ENCODE data around the gene ZNF264.
"Not testable (repeated sequence)": the region's sequence is repeated elsewhere in the genome, so short reads cannot be mapped to it uniquely, and the experiment has no call there.

The ZNF264 gene

DNA sequence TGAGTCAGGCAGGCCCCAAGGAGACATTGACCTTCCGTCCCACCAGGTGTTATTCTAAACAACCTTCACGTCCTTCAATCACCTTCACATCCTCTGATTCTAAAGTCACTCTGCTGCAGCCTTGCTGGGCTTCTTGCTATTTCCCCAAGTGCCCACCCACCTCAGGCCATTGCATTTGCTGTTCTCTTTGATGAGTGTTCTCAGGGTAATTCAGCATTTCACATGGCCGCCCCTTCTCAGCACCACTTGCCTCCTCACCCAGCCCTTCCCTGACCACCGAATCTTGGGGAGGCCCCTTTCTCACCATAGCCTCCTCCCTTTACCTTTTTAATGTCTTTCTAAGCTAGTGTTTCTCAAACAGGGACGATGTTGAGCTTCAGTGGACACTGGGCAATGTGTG lies 53.8 kb downstream of the ZNF264 start:
- DNase-seq (ENCODE audit: low read depth in 3 of 3, low spot score in 1 of 3) = no peak

GRCh38 chr19:57245959-57246358 lies 54.7 kb downstream of the ZNF264 start:
- DNase-seq (ENCODE audit: low read depth in 3 of 3, low spot score in 1 of 3) = no peak

DNA sequence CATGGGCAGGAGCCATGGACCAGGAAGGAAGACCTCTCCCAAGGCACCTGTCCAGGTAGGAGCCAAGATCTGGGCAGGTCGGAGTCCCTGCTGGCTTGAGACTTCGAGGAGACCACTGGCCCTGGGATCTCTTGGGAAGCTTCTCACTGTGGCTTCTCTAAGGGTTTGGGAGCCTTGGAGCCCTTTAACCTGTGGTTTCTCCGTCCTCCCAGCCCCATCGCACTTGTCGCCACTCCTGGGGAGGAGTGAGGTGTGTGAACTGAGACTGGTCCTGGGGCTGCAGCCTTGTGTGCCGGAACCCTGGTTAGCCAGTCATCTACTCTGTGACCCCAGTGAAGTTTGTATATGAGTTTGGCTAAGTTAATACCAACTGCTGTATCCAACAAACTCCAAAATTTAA lies 57.3 kb downstream of the ZNF264 start:
- DNase-seq (ENCODE audit: low read depth in 3 of 3, low spot score in 1 of 3) = no peak

GRCh38 chr19:57249329-57249728 lies 58.0 kb downstream of the ZNF264 start:
- DNase-seq (ENCODE audit: low read depth in 3 of 3, low spot score in 1 of 3) = no peak

DNA sequence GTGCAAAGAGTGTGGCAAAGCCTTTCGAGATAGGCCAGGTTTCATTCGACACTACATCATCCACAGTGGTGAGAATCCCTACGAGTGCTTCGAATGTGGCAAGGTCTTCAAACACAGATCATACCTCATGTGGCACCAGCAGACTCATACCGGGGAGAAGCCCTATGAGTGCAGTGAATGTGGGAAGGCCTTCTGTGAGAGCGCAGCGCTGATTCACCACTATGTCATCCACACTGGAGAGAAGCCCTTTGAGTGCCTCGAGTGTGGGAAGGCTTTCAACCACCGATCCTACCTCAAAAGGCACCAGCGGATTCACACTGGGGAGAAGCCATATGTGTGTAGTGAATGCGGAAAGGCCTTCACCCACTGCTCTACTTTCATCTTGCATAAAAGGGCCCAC lies 62.5 kb downstream of the ZNF264 start:
- DNase-seq (ENCODE audit: low read depth in 3 of 3, low spot score in 1 of 3) = not testable (repeated sequence)

DNA sequence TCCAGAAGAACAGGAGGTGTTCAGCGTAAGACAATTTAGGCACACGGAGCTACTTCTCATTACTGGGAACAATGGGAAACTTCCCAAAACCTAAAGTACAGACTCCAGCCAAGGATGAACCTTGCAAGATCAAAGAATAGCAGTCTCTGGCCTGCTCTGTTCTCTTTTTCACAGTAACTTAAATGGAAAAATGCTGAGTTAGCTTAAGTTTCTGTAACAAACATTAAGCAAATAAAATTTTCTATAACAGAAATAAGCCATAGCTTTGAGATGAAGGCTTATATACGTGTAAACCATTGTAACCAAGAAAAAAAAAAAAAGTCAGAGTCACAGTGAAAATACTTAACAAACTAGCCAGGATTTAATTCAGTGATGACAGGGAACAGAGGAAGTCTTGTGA lies 70.7 kb downstream of the ZNF264 start:
- DNase-seq (ENCODE audit: low read depth in 3 of 3, low spot score in 1 of 3) = no peak

DNA sequence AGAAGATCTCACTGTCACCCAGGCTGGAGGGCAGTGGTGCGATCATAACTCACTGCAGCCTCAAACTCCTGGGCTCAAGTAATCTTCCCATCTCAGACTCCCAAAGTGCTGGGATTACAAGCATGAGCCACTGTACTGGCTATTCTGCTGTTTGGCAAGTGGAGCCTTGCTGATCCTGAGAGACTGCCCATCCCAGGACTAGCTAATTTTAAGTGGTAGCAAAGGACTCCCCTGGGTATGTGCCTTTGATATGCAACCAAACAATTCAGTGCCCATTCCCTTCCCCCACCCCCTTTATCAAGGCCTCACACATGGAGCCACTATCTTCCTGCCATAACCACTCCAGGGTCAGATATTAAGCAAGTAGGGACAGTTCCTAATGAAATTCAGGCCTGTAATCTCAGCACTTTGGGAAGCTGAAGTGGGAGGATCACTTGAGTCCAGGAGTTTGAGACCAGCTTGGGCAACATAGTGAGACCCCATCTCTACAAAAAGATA lies 72.0 kb downstream of the ZNF264 start:
- no peak for DNase-seq (ENCODE audit: low read depth in 3 of 3, low spot score in 1 of 3)

GRCh38 chr19:57267291-57267690 lies 76.0 kb downstream of the ZNF264 start:
- no peak for DNase-seq (ENCODE audit: low read depth in 3 of 3, low spot score in 1 of 3)

DNA sequence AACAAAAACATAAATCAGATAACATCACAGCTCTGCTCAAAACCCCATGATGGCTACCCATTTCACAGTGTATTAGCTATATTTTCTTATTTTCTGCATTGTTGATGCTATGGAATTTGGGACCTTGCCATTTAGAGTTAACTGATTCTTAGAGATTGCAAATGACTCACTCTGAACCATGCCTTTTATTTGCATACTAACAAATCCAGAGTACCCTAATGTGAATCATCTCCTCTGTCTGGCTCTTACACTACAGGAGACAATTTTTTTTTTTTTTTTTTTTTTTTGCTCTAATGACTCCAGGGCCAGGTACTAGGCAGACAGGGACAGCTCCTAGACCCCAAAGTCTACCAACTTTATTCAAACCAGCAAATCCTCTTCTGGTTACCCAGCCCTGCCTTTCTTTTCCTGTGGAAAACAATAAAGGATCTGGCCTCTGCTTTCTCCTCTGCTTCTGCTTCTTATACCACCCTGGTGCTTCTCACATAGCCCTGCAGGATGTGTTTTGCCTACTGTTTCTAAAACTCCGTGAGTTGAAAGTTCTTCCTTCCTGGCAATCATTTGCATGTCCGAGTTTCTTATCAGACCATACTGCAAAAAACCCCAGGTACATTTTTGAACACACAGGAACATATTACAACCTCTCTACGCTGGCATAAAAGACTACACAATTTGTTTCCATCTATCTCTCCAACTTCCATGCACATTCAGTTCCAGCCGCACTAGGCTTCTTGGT lies 78.4 kb downstream of the ZNF264 start:
- no peak for DNase-seq (ENCODE audit: low read depth in 3 of 3, low spot score in 1 of 3)

DNA sequence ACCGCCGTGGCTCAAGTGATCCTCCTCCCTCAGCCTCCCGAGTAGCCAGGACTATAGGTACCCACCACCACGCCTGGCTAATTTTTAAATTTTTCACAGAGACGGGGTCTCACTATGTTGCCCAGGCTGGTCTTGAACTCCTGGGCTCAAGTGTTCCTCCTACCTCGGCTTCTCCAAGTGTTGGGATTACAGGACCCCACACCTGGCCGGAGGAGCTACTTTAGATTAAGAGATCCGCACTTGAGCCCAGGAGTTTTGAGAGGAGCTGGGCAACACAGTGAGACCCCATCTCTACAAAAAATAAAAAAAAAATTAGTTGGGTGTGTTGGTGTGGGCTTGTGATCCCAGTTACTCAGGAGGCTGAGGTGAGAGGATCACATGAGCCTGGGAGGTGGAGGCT lies 80.0 kb downstream of the ZNF264 start:
- no peak for DNase-seq (ENCODE audit: low read depth in 3 of 3, low spot score in 1 of 3)

All from stimulated activated CD4-positive, alpha-beta T cell treated with anti-CD3 and anti-CD28 coated beads, TNF-alpha, amount 100 ng/mL, for 1 hour (primary cell).